CD4-positive, alpha-beta T cell treated with Interleukin-6 for 4 hours (primary cell): ENCODE measurements around the gene CIBAR2.

Experiments
- DNase-seq: peaks from one replicate; pipeline ENCODE4 v3.0.0-alpha.2; 2020; ENCODE audit warnings: mixed read lengths

The CIBAR2 gene

GRCh38 chr16:85101956-85102630 lies 10.2 kb downstream of the CIBAR2 start:
- DNase-seq: no peak

GRCh38 chr16:85100265-85100664 lies 12.0 kb downstream of the CIBAR2 start:
- DNase-seq: no peak

- no peak for DNase-seq
These were observed 13.7 kb downstream of the CIBAR2 start for GRCh38 chr16:85098565-85098964.

GRCh38 chr16:85096921-85097320 lies 15.4 kb downstream of the CIBAR2 start:
- DNase-seq: no peak

- DNase-seq: no peak
These were observed 17.5 kb downstream of the CIBAR2 start for GRCh38 chr16:85094812-85095211.

GRCh38 chr16:85094176-85094805 lies 18.0 kb downstream of the CIBAR2 start:
- DNase-seq: no peak

GRCh38 chr16:85093705-85094104 lies 18.6 kb downstream of the CIBAR2 start:
- no peak for DNase-seq

- no peak for DNase-seq
These were observed 19.4 kb downstream of the CIBAR2 start for GRCh38 chr16:85092851-85093250.

- no peak for DNase-seq
These were observed 20.0 kb downstream of the CIBAR2 start for GRCh38 chr16:85092309-85092708.

- DNase-seq: no peak
These were observed 20.8 kb downstream of the CIBAR2 start for GRCh38 chr16:85091522-85091910.

- DNase-seq: no peak
These were observed 21.3 kb downstream of the CIBAR2 start for GRCh38 chr16:85090873-85091521.

- no peak for DNase-seq
These were observed 22.1 kb downstream of the CIBAR2 start for GRCh38 chr16:85090181-85090580.

- DNase-seq: no peak
These were observed 22.7 kb downstream of the CIBAR2 start for GRCh38 chr16:85089525-85089924.

GRCh38 chr16:85088570-85089199 lies 23.6 kb downstream of the CIBAR2 start:
- DNase-seq: no peak

- no peak for DNase-seq
These were observed 24.2 kb downstream of the CIBAR2 start for GRCh38 chr16:85087899-85088569.

- peak; percentile 86 for DNase-seq
These were observed 25.7 kb downstream of the CIBAR2 start for GRCh38 chr16:85086347-85087291.

GRCh38 chr16:85085721-85086120 lies 26.6 kb downstream of the CIBAR2 start:
- DNase-seq: no peak

- DNase-seq: no peak
These were observed 27.3 kb downstream of the CIBAR2 start for GRCh38 chr16:85084841-85085510.

GRCh38 chr16:85083051-85083639 lies 29.1 kb downstream of the CIBAR2 start:
- DNase-seq: no peak

- DNase-seq: no peak
These were observed 29.9 kb downstream of the CIBAR2 start for GRCh38 chr16:85082173-85083050.
